Memory B cell (primary cell): ENCODE data around the gene TMEM207.

Experiments
- ATAC-seq: fragments of 150-1000 bp; cut with Tn5 transposase; 2 replicates; pipeline ENCODE4 v1.10.0; 2021; ENCODE audit warnings: low read depth, mild to moderate bottlenecking, moderate library complexity
- DNase-seq, 2 donors: peaks; one replicate each; pipeline ENCODE4 v3.0.0; 2022; ENCODE audit warnings: low spot score in 2 of 2
- H3K27ac Mint-ChIP-seq: one replicate; pipeline ENCODE4 v1.8.0; 2022; ENCODE audit warnings: mild to moderate bottlenecking, moderate library complexity, mixed read lengths
- H3K27me3 Mint-ChIP-seq: one replicate; pipeline ENCODE4 v1.8.0; 2022; ENCODE audit warnings: mixed read lengths
- H3K36me3 Mint-ChIP-seq: one replicate; pipeline ENCODE4 v1.8.0; 2022; ENCODE audit warnings: mild to moderate bottlenecking, mixed read lengths
- H3K4me1 Mint-ChIP-seq: one replicate; pipeline ENCODE4 v1.8.0; 2022; ENCODE audit warnings: mixed read lengths
- H3K4me3 Mint-ChIP-seq: one replicate; pipeline ENCODE4 v1.8.0; 2022; ENCODE audit warnings: mild to moderate bottlenecking, moderate library complexity, mixed read lengths
- H3K9me3 Mint-ChIP-seq: one replicate; pipeline ENCODE4 v1.8.0; 2022; ENCODE audit warnings: mixed read lengths

Gene TMEM207

DNA sequence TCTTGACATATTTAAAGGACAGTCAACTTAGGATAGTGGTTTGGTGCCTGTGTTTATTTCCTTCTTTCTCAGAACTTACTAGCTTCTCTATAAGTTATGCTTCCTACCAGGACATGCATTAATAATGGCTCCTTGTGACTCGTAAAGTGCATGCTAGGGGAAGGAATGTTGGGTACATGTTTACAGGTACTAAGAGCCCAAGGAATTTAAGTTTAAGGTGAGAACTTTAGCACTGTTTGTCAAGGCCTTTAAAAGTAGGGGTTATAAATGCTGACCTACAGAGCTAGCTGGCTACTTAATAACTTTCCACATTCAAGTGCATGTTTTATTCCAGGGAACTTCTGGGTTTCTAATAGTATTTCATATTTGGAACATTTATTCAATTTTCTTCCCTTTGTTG is at the start of gene TMEM207:
Gene TMEM207 (minus strand): TSS at position 101 of the 400 bp plus-strand sequence. CDS start 92 bp downstream, at position 9.
- Mint-ChIP-seq H3K4me1 (peaks cover 2% of the 10 kb centered on the region), H3K9me3 (no peaks in the 10 kb centered on the region), H3K4me3 (no peak within 1 kb of the TSS), H3K27me3 (peaks cover 2% of the 10 kb centered on the region), H3K36me3 (no peaks in the 10 kb centered on the region), H3K27ac (no peak within 1 kb of the TSS)
- ATAC-seq, result no peak
- DNase-seq, result no peak

DNA sequence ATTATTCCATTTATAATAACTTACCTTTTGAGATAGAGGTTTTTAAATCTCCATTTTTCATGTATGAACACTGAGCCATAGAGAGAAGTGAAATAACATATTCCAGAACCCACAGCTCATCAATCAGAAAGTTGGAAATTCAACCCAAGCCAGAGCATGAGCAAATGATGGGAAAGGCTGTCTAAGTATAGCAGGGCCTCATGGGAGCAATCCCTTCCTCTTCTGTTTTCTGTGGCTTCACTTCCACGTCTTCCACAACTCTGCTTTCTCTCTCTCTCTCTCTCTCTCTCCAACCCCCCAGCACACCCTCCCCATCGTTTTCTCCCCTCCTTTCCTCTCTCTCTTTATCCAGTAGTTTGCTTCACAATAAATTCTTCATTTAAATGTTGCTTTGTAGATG is 49.4 kb upstream of the TMEM207 start:
- no peaks in the 10 kb centered on the region for H3K9me3 Mint-ChIP-seq
- DNase-seq (no peak), ATAC-seq (no peak)
- peaks cover 12% of the 10 kb centered on the region for H3K27me3 Mint-ChIP-seq
- no peak overlapping the region for H3K27ac Mint-ChIP-seq
- H3K36me3 Mint-ChIP-seq, result no peaks in the 10 kb centered on the region
- H3K4me1 Mint-ChIP-seq, result no peaks in the 10 kb centered on the region
- H3K4me3 Mint-ChIP-seq, result no peak overlapping the region

DNA sequence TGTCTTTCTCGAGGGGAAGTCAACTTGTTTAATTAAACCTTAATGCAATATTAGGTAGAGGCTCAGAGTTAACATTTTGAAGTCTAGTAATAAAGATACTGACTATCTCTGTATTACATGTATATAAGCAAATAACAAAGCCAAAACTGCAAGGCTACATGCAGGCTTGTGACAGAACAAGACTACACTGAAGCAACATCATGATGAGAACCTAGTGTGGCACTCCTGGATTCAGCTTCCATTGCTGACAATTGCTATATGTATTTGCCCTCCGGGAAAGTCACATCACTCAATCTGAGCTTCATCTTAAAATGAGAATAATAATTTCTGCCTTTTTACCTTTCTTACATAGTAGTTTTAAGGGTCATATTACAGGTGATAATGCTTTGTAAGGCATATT is 48.6 kb upstream of the TMEM207 start:
- Mint-ChIP-seq H3K9me3 (no peaks in the 10 kb centered on the region), H3K27me3 (peaks cover 12% of the 10 kb centered on the region), H3K27ac (no peak overlapping the region), H3K4me1 (no peaks in the 10 kb centered on the region), H3K4me3 (no peak overlapping the region), H3K36me3 (no peaks in the 10 kb centered on the region)
- ATAC-seq (no peak), DNase-seq (no peak)

DNA sequence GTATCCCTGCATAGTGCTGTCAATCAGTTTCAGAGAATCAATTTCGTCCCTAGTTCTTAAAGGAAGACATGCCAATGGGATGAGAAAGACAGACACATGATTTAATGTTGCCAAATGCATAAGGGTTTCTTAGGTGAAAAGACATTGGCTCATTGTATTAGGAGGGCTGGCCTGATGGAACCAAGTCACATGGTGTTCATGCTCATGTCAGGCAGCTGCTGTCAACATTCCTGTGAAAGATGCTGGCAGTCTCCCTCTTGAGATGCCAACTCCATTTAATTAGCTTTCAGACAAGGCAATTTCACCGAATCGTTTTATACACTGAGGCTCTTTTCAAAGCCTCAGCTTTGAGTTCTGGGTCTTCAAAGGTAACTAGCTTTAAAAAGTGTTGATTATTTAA is 48.1 kb upstream of the TMEM207 start:
- Mint-ChIP-seq H3K4me3 (no peak overlapping the region), H3K36me3 (no peaks in the 10 kb centered on the region), H3K27ac (no peak overlapping the region), H3K4me1 (no peaks in the 10 kb centered on the region), H3K9me3 (no peaks in the 10 kb centered on the region), H3K27me3 (peaks cover 11% of the 10 kb centered on the region)
- ATAC-seq (no peak), DNase-seq (no peak)

DNA sequence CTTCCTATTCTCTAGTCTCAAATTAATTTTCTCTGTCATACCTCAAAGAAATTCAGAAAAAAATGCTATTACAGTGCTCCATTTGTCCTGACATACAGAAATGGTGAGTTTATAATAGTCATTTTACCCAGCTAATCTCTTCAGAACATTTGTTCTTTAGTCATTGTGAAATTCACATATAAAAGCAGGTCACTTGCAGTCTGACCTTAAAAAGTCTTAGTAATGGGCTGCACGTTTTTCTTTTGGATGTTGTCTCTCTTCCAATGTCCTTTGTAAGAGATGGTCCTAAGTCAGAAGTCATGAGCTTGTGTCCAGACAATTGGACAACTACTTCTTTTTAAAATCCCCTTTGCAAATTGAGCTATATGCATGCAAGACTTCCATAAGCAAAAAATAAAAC is 47.2 kb upstream of the TMEM207 start:
- H3K9me3 Mint-ChIP-seq, result no peaks in the 10 kb centered on the region
- no peak overlapping the region for H3K4me3 Mint-ChIP-seq
- no peaks in the 10 kb centered on the region for H3K36me3 Mint-ChIP-seq
- no peaks in the 10 kb centered on the region for H3K4me1 Mint-ChIP-seq
- H3K27ac Mint-ChIP-seq, result no peak overlapping the region
- H3K27me3 Mint-ChIP-seq, result peaks cover 10% of the 10 kb centered on the region
- no peak for ATAC-seq
- DNase-seq, result no peak

DNA sequence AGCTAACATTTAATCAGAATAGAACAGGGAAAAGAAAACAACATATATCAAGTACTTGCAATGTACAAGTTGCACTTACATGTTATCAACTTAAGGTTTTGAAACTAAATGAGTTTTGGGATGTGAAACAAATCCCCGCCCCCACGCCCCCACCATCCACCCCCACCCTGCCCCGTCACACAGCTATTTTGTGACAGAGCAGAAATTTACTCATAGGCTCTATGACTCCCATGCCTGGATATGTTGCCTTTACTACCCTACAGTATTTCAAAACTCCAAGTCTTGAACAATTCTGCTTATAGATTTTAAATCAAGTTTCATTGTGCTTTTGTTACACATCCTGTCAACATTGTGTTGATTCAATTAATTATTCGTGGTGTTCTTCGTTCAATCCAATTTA is 46.1 kb upstream of the TMEM207 start:
- Mint-ChIP-seq H3K4me3 (no peak overlapping the region), H3K27me3 (peaks cover 8% of the 10 kb centered on the region), H3K27ac (no peak overlapping the region), H3K4me1 (no peaks in the 10 kb centered on the region), H3K9me3 (no peaks in the 10 kb centered on the region), H3K36me3 (no peaks in the 10 kb centered on the region)
- DNase-seq (no peak), ATAC-seq (peak; percentile 48)

DNA sequence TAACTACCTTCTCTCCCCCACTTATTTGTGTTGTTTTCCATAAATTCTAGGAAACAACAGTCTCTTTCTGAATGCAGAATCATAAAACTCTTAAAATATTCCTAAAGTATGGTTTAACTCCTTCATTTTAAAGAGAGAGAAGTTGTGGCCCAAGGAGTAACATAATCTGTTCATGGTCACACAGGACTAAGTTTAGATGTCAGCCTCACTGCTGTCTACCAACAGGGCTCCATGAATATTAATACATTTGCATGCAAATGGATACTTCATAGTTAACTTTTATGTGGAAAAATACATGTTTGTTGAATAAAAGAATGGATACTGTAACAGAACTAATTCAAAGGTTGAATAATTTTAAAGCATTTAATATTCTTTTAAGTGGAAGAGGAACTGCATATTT is 45.7 kb upstream of the TMEM207 start:
- Mint-ChIP-seq H3K4me1 (no peaks in the 10 kb centered on the region), H3K9me3 (no peaks in the 10 kb centered on the region), H3K27me3 (peaks cover 4% of the 10 kb centered on the region), H3K27ac (no peak overlapping the region), H3K4me3 (no peak overlapping the region), H3K36me3 (no peaks in the 10 kb centered on the region)
- DNase-seq (no peak), ATAC-seq (no peak)

DNA sequence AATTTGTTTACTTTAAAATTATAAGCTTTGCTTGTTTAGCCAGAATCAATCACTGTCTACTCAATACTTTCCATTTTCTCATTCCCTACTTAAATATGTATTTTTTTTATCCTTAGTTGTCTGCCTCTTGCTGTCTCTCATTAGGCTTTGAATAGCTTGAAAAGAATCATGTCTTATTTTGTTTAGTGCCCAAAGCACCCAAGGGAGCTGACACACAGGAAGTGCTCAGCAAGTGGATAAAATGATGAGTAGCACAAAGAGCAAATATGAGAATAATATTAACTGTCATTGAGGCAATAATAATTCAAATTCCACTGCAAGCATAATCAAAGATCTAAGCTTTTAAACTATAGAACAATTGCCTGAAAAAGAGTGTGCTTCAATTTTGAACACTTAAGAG is 45.2 kb upstream of the TMEM207 start:
- Mint-ChIP-seq H3K4me1 (no peaks in the 10 kb centered on the region), H3K9me3 (no peaks in the 10 kb centered on the region), H3K36me3 (no peaks in the 10 kb centered on the region), H3K27ac (no peak overlapping the region), H3K27me3 (peaks cover 4% of the 10 kb centered on the region), H3K4me3 (no peak overlapping the region)
- DNase-seq (no peak), ATAC-seq (no peak)

DNA sequence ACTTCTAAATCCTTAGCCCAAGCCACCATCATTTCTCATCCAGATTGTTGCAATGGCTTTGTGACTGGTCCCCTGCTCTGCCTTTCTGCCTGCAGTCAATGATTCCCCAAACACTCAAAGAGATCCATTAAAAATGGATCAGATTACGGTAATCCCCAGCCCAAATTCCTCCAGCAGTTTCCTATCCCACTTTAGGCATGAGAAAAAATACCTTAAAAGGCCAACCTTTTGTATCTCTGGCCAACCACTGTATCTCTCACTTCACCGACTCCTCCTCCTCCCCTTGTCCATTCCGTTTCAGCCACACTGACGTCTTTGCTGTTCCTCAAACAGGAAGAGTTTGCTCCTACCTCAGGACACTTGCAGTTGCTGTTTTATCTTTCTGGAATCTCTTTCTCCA is 43.3 kb upstream of the TMEM207 start:
- no peak overlapping the region for H3K27ac Mint-ChIP-seq
- H3K4me1 Mint-ChIP-seq, result peaks cover 3% of the 10 kb centered on the region
- H3K9me3 Mint-ChIP-seq, result peaks cover 1% of the 10 kb centered on the region
- no peak overlapping the region for H3K4me3 Mint-ChIP-seq
- peaks cover 11% of the 10 kb centered on the region for H3K27me3 Mint-ChIP-seq
- no peak for DNase-seq
- ATAC-seq, result no peak
- no peaks in the 10 kb centered on the region for H3K36me3 Mint-ChIP-seq

DNA sequence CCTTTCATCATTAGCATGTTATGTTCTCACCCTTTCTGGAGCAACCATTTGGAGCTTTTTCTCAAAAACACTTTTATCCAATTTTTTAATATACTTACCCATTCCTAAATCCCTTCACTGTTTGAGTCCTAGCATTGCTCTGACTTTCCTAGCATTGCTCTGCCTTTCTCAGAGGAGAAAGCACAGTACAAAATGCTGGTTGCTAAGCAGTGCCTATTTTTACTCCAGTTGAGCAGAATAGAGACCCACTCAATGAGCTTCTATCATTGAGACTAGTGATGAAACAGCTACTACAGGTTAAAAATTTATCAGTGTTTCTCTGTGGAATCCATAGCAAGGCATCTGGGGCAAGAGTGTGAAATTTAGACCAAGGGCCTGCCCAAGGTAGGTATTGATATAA is 42.4 kb upstream of the TMEM207 start:
- H3K27ac Mint-ChIP-seq, result no peak overlapping the region
- DNase-seq (no peak), ATAC-seq (no peak)
- H3K4me3 Mint-ChIP-seq, result no peak overlapping the region
- H3K27me3 Mint-ChIP-seq, result peaks cover 11% of the 10 kb centered on the region
- H3K36me3 Mint-ChIP-seq, result no peaks in the 10 kb centered on the region
- peaks cover 3% of the 10 kb centered on the region for H3K4me1 Mint-ChIP-seq
- H3K9me3 Mint-ChIP-seq, result peaks cover 1% of the 10 kb centered on the region

DNA sequence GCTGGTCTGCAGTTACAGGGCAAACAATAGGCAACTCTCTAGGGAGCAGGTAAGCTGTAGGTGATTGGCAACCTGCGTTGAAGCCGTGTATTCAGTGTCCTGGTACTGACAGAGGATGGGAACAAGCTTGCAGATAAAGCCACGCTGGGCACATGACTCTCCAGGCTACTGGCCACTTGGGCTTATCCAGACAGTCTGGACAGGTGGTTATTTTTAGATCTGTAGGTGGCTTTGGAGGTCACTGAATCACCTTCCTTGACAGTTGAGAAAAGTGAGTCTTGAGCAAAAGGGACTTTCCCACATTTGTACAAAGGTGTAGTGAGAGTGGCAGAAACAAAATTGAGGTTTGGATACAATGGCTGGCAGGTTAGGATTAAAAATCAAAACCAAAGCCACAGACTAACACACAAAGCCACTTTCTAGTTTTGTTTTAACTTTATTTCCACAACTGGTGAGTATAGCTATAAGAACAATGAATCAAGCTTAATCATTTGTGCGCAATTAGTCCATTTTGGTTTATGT is 41.9 kb upstream of the TMEM207 start:
- no peak for DNase-seq

DNA sequence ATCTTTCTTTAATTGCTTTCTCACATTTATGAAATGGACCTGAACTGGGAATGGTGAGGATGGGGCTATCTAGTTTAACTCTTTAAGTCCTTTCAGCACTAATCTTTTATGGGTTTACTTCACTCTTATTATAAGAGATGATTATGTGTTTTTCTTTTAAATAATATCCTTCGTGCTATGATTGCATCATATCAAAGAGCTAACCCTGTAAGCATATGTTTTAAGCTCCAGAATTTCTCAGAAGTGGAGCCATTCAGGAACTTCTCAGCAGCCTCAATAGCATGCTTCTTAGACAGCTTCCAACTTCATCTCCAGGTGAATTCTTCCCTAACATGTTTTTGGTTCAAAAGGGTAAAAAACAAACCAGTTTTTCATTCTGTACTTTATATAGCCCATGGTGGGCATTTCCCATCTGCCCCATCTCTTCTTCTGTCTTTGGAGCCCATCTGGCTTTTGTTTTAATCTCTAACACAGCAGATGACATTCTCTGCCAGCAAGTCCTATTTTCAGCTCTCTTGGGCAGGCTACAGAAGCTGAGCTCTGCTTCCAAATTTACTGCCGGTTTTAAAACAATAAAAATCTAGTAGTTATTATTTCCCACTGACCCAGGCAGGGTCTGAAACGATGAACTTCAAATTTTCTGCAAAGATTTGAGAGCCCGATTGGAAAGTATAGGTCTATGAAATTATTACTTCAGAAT is 37.4 kb upstream of the TMEM207 start:
- H3K36me3 Mint-ChIP-seq, result no peaks in the 10 kb centered on the region
- ATAC-seq (no peak), DNase-seq (no peak)
- H3K27me3 Mint-ChIP-seq, result peaks cover 9% of the 10 kb centered on the region
- peaks cover 1% of the 10 kb centered on the region for H3K9me3 Mint-ChIP-seq
- H3K4me3 Mint-ChIP-seq, result no peak overlapping the region
- H3K4me1 Mint-ChIP-seq, result peaks cover 3% of the 10 kb centered on the region
- no peak overlapping the region for H3K27ac Mint-ChIP-seq

More for the DNA sequence above, 41.9 kb upstream of the TMEM207 start:
- Mint-ChIP-seq H3K4me3 (no peak overlapping the region), H3K9me3 (peaks cover 1% of the 10 kb centered on the region), H3K36me3 (no peaks in the 10 kb centered on the region), H3K27me3 (peaks cover 11% of the 10 kb centered on the region), H3K4me1 (peaks cover 3% of the 10 kb centered on the region), H3K27ac (no peak overlapping the region)
- no peak for ATAC-seq

DNA sequence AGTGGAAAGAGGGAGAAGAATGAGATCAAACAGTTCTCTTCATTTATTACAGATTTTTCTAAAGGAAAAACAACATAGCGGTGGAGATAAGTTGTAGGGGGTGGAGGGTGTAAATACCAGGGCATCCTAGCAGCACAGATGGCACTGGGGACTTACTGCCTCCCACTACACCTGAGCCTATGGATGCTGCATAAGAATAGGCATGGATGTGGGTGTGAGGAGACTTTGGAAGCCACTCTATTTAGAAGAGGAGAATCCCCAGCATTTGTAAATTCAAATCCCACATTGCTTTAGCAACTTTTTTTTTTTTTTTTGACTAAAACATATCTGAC is 36.8 kb upstream of the TMEM207 start:
- Mint-ChIP-seq H3K9me3 (peaks cover 1% of the 10 kb centered on the region), H3K36me3 (no peaks in the 10 kb centered on the region), H3K27me3 (peaks cover 9% of the 10 kb centered on the region), H3K27ac (no peak overlapping the region), H3K4me1 (peaks cover 3% of the 10 kb centered on the region), H3K4me3 (no peak overlapping the region)
- no peak for DNase-seq
- ATAC-seq, result no peak

DNA sequence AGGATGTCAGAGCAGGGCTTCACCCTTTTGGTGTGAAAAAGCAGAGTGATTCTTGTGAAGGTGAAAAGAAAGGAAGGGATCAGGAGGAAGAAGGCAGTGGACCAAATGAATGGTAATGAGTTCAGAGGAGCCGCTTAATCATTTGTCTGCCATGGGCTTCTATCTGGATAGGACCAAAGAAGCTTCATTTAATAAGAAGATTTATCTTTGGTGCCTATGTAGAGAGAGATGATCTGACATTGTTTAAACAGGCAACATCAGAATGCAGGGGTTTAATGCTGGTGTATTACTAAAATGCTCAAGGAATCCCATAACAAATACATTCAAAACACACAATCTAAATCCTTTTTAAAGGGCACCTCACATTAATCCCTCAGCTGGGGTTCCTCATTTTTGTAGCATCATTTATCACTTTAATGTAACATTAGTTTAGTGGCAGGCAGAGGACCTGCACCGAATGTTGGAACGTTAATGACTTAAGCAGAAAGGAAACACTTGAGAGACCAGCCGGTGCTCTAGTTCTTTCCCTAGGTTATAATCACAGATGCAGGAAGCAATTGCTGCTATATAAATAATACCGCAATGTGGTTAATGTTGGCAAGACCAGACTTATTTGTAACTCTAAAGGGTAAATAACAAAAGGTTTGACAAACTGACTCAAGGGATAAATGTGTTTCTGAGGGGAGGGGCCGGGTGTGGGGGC is 36.3 kb upstream of the TMEM207 start:
- Mint-ChIP-seq H3K36me3 (no peaks in the 10 kb centered on the region), H3K4me3 (no peak overlapping the region), H3K27ac (no peak overlapping the region), H3K27me3 (peaks cover 9% of the 10 kb centered on the region), H3K9me3 (peaks cover 1% of the 10 kb centered on the region), H3K4me1 (peaks cover 3% of the 10 kb centered on the region)
- ATAC-seq (peak; percentile 43), DNase-seq (no peak)

DNA sequence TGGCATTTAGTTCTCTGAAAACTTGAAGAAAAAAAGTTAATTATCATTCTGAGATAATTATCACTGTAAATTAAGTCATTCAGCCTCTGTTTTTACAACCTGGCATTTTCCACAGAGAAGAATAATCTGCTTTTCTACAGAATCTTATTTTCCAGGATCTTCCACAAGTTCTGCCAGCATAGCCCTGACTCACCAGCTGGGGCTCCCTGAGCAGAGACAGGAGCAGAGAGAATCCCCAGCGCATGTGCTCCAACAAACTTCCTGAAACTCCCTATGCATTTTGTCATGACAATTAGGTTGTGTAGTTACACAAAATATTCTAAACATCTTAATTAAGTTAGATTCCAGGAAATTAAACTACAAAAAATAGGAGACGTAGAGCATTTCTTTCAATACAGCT is 32.1 kb upstream of the TMEM207 start:
- Mint-ChIP-seq H3K27ac (no peak overlapping the region), H3K36me3 (no peaks in the 10 kb centered on the region), H3K9me3 (no peaks in the 10 kb centered on the region), H3K27me3 (no peaks in the 10 kb centered on the region), H3K4me3 (no peak overlapping the region), H3K4me1 (no peaks in the 10 kb centered on the region)
- no peak for ATAC-seq
- no peak for DNase-seq
